ENCODE results near the gene MFSD2A. TPM values are rescaled to one million over a fixed set of nuclear protein-coding genes. Genes with fewer than 3 reads are reported as not detected.
"Not testable (repeated sequence)": the region's sequence is repeated elsewhere in the genome, so short reads cannot be mapped to it uniquely, and the experiment has no call there.

The MFSD2A gene
- total RNA-seq, 1 experiment from 2014 or later: 8.0 TPM

GRCh38 chr1:39960431-39960958, 5.5 kb downstream of the MFSD2A start:
- Histone ChIP-seq H4K20me1 (ENCODE audit: insufficient read depth) (no peaks in the 10 kb centered on the region), H2AFZ (ENCODE audit: low read depth, low read length, poor library complexity, severe bottlenecking) (no peak overlapping the region), H3K4me2 (ENCODE audit: low read length) (no peak overlapping the region), H3K79me2 (ENCODE audit: insufficient read depth, low read length) (0 out of 2 replicates have a peak, but pooled peaks cover 8% of the 10 kb centered on the region), H3K36me3 (ENCODE audit: control insufficient read depth in 1 of 2, insufficient read depth in 2 of 2, low read length in 2 of 2) (0 out of 4 replicates have a peak, but pooled peaks cover 0 to 2% of the 10 kb centered on the region in 2 experiments), H3K9me2 (ENCODE audit: insufficient read depth) (no peaks in the 10 kb centered on the region), H3K9me3 (ENCODE audit: control insufficient read depth in 1 of 2, insufficient read depth in 1 of 2, low read depth in 1 of 2, low read length in 2 of 2) (no peaks in the 10 kb centered on the region), H3K9ac (ENCODE audit: low read length) (no peak overlapping the region), H3K4me3 (replicated peaks in 1 of 2; ENCODE audit: low read depth in 1 of 2, low read length in 2 of 2) (no peak overlapping the region), H3K4me1 (ENCODE audit: control insufficient read depth in 1 of 2, insufficient read depth in 2 of 2, low read length in 2 of 2) (peaks cover 7 to 10% of the 10 kb centered on the region in 2 experiments), H3K27me3 (ENCODE audit: insufficient read depth, low read length) (no peaks in the 10 kb centered on the region), H3K27ac (ENCODE audit: low read depth, low read length) (no peak overlapping the region)
- DNase-seq (ENCODE audit: low read depth, low spot score) (no peak), ATAC-seq (no peak)
- CTCF ChIA-PET: no interaction called here
- intact Hi-C loops (cut with micrococcal nuclease): no loop called here
- POLR2A ChIA-PET: no interaction called here
- RAD21 ChIA-PET (ENCODE audit: low non-redundant PET in 1 of 2, low total read pairs in 2 of 2, uncharacterized antibody in 2 of 2, unreplicated experiment in 2 of 2): no interaction called here
- BruUV-seq (replicated peaks): no TSS peak
- TF ChIP-seq EGR1 (IDR thresholded peaks at IDR 0.05; ENCODE audit: low read depth) (no peak), TCF7L2 (IDR thresholded peaks at IDR 0.05; ENCODE audit: borderline replicate concordance, extremely low read depth, insufficient read depth, insufficient read length) (no peak), CTCF (IDR thresholded peaks at IDR 0.05 in 2 of 3, conservative IDR thresholded peaks at IDR 0.05 in 1 of 3; ENCODE audit: borderline replicate concordance in 1 of 3, insufficient read depth in 1 of 3, low read depth in 2 of 3, low read length in 2 of 3) (no peak), CBX3 (IDR thresholded peaks at IDR 0.05; ENCODE audit: low read depth) (no peak), CEBPB (IDR thresholded peaks at IDR 0.05; ENCODE audit: low read depth) (no peak), EZH2phosphoT487 (IDR thresholded peaks at IDR 0.05; ENCODE audit: borderline replicate concordance) (no peak)

- DNase-seq (ENCODE audit: low read depth, low spot score) (no peak), ATAC-seq (no peak)
- Histone ChIP-seq H3K27ac (ENCODE audit: low read depth, low read length) (no peak overlapping the region), H4K20me1 (ENCODE audit: insufficient read depth) (no peaks in the 10 kb centered on the region), H3K4me3 (replicated peaks in 1 of 2; ENCODE audit: low read depth in 1 of 2, low read length in 2 of 2) (no peak overlapping the region), H2AFZ (ENCODE audit: low read depth, low read length, poor library complexity, severe bottlenecking) (no peak overlapping the region), H3K36me3 (ENCODE audit: control insufficient read depth in 1 of 2, insufficient read depth in 2 of 2, low read length in 2 of 2) (0 out of 4 replicates have a peak, but pooled peaks cover 0 to 6% of the 10 kb centered on the region in 2 experiments), H3K9me3 (ENCODE audit: control insufficient read depth in 1 of 2, insufficient read depth in 1 of 2, low read depth in 1 of 2, low read length in 2 of 2) (no peaks in the 10 kb centered on the region), H3K4me1 (ENCODE audit: control insufficient read depth in 1 of 2, insufficient read depth in 2 of 2, low read length in 2 of 2) (no peaks in the 10 kb centered on the region), H3K27me3 (ENCODE audit: insufficient read depth, low read length) (no peaks in the 10 kb centered on the region), H3K4me2 (ENCODE audit: low read length) (no peak overlapping the region), H3K79me2 (ENCODE audit: insufficient read depth, low read length) (no peaks in the 10 kb centered on the region), H3K9me2 (ENCODE audit: insufficient read depth) (no peaks in the 10 kb centered on the region), H3K9ac (ENCODE audit: low read length) (no peak overlapping the region)
- CTCF ChIA-PET: no interaction called here
- no TSS peak for BruUV-seq (replicated peaks)
- RAD21 ChIA-PET (ENCODE audit: low non-redundant PET in 1 of 2, low total read pairs in 2 of 2, uncharacterized antibody in 2 of 2, unreplicated experiment in 2 of 2): no interaction called here
- intact Hi-C loops (cut with micrococcal nuclease): no loop called here
- TF ChIP-seq MAX (IDR thresholded peaks at IDR 0.05): no peak
- no peak for TF ChIP-seq SP1 (IDR thresholded peaks at IDR 0.05; ENCODE audit: low read depth)
- POLR2A ChIA-PET: no interaction called here
These were observed 7.5 kb downstream of the MFSD2A start for GRCh38 chr1:39962450-39962825.

- H3K9ac ChIP-seq (ENCODE audit: low read length); H3K4me3 ChIP-seq (replicated peaks in 1 of 2; ENCODE audit: low read depth in 1 of 2, low read length in 2 of 2); BruUV-seq (replicated peaks); H2AFZ ChIP-seq (ENCODE audit: low read depth, low read length, poor library complexity, severe bottlenecking); H3K27ac ChIP-seq (ENCODE audit: low read depth, low read length); H3K4me1 ChIP-seq (ENCODE audit: control insufficient read depth in 1 of 2, insufficient read depth in 2 of 2, low read length in 2 of 2); RAD21 ChIA-PET (ENCODE audit: low non-redundant PET in 1 of 2, low total read pairs in 2 of 2, uncharacterized antibody in 2 of 2, unreplicated experiment in 2 of 2); H3K79me2 ChIP-seq (ENCODE audit: insufficient read depth, low read length); intact Hi-C loops (cut with micrococcal nuclease); DNase-seq (ENCODE audit: low read depth, low spot score); H3K36me3 ChIP-seq (ENCODE audit: control insufficient read depth in 1 of 2, insufficient read depth in 2 of 2, low read length in 2 of 2); H4K20me1 ChIP-seq (ENCODE audit: insufficient read depth); CTCF ChIA-PET; H3K9me3 ChIP-seq (ENCODE audit: control insufficient read depth in 1 of 2, insufficient read depth in 1 of 2, low read depth in 1 of 2, low read length in 2 of 2); ATAC-seq; H3K4me2 ChIP-seq (ENCODE audit: low read length); H3K9me2 ChIP-seq (ENCODE audit: insufficient read depth); POLR2A ChIA-PET; H3K27me3 ChIP-seq (ENCODE audit: insufficient read depth, low read length): not testable (repeated sequence)
These were observed 8.0 kb downstream of the MFSD2A start for GRCh38 chr1:39962964-39963363.
